Measurements from ENCODE around the gene NLRP6. TPM values are rescaled to one million over a fixed set of nuclear protein-coding genes. Genes with fewer than 3 reads are reported as not detected.

The NLRP6 gene
- total and polyA plus RNA-seq, 2 of the 4 experiments (the other 2 are of a cell fraction): not detected

- peaks cover 2% of the 10 kb centered on the region; the same call in 1 of the 2 replicates for H3K4me1 ChIP-seq (ENCODE audit: control insufficient read depth, insufficient read depth, low read length)
- H3K36me3 ChIP-seq (ENCODE audit: control insufficient read depth, insufficient read depth, low read length): peaks cover 19% of the 10 kb centered on the region
- H4K5ac ChIP-seq (ENCODE audit: low read depth, low read length): no peak overlapping the region
- no peaks in the 10 kb centered on the region for H3K9me3 ChIP-seq (ENCODE audit: control insufficient read depth, insufficient read depth, low read length)
- in situ Hi-C loops (cut with MboI; ENCODE audit: low sequenced_read_pairs): no loop called here
- peaks cover under 1% of the 10 kb centered on the region; the same call in 1 of the 2 replicates for H3K27me3 ChIP-seq (ENCODE audit: control insufficient read depth, insufficient read depth, low read length)
- ChIA-PET POLR2A (ENCODE audit: unreplicated experiment) (no interaction called here), CTCF (no interaction called here)
- no peaks in the 10 kb centered on the region for H4K20me1 ChIP-seq (ENCODE audit: insufficient read depth, low read length)
- intact Hi-C loops (cut with micrococcal nuclease): no loop called here
- H2AFZ ChIP-seq (replicated peaks; ENCODE audit: low read length, poor library complexity): no peak overlapping the region
- no peak overlapping the region for H2BK15ac ChIP-seq (ENCODE audit: low read depth, low read length)
- H3K79me1 ChIP-seq (ENCODE audit: low read depth in 1 of 2, low read length in 2 of 2): peaks cover 0 to 7% of the 10 kb centered on the region in 2 experiments; a peak in 3 of 4 replicates
- ATAC-seq (ENCODE audit: low read depth): no peak
- no peaks in the 10 kb centered on the region for H3K9me1 ChIP-seq (ENCODE audit: insufficient read depth, low read length)
- no peak overlapping the region for H3K56ac ChIP-seq (ENCODE audit: extremely low read depth, insufficient read depth, low read length)
- dilution Hi-C loops (cut with HindIII; ENCODE audit: low sequenced_read_pairs, unreplicated experiment): no loop called here
- no peak for DNase-seq
- no peak overlapping the region for H3K27ac ChIP-seq (ENCODE audit: insufficient read depth, low read length)
- no peak overlapping the region for H3K4me2 ChIP-seq (ENCODE audit: low read depth, low read length)
- no TSS peak for BruUV-seq (replicated peaks)
- no peak overlapping the region for H3K4me3 ChIP-seq (ENCODE audit: insufficient read depth, low read depth, low read length)
- no peak for TF ChIP-seq MAZ (IDR thresholded peaks at IDR 0.05; ENCODE audit: borderline replicate concordance, low read depth, low read length)
- no peak for TF ChIP-seq RFX5 (IDR thresholded peaks at IDR 0.05; ENCODE audit: low read depth, low read length)
- TF ChIP-seq, protein P1, sequence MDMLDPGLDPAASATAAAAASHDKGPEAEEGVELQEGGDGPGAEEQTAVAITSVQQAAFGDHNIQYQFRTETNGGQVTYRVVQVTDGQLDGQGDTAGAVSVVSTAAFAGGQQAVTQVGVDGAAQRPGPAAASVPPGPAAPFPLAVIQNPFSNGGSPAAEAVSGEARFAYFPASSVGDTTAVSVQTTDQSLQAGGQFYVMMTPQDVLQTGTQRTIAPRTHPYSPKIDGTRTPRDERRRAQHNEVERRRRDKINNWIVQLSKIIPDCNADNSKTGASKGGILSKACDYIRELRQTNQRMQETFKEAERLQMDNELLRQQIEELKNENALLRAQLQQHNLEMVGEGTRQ (IDR thresholded peaks at IDR 0.05; ENCODE audit: low read depth, low read length): no peak
- no peak for TF ChIP-seq NFE2L2 (IDR thresholded peaks at IDR 0.05; ENCODE audit: low read depth, low read length)
- no peak for TF ChIP-seq SMC3 (IDR thresholded peaks at IDR 0.05; ENCODE audit: low read depth, low read length)
- no peak for TF ChIP-seq FOS (IDR thresholded peaks at IDR 0.05; ENCODE audit: low read depth, low read length)
- no peak for TF ChIP-seq RCOR1 (IDR thresholded peaks at IDR 0.05; ENCODE audit: insufficient replicate concordance, low read length)
- no peak for TF ChIP-seq POLR2A (IDR thresholded peaks at IDR 0.05; ENCODE audit: low read depth, low read length)
- TF ChIP-seq CEBPB (IDR thresholded peaks at IDR 0.05; ENCODE audit: low read depth, low read length): no peak
- no peak for TF ChIP-seq MXI1 (IDR thresholded peaks at IDR 0.05; ENCODE audit: borderline replicate concordance, low read depth, low read length)
- no peak for TF ChIP-seq CHD1 (IDR thresholded peaks at IDR 0.05; ENCODE audit: low read depth, low read length)
- TF ChIP-seq, protein P2, sequence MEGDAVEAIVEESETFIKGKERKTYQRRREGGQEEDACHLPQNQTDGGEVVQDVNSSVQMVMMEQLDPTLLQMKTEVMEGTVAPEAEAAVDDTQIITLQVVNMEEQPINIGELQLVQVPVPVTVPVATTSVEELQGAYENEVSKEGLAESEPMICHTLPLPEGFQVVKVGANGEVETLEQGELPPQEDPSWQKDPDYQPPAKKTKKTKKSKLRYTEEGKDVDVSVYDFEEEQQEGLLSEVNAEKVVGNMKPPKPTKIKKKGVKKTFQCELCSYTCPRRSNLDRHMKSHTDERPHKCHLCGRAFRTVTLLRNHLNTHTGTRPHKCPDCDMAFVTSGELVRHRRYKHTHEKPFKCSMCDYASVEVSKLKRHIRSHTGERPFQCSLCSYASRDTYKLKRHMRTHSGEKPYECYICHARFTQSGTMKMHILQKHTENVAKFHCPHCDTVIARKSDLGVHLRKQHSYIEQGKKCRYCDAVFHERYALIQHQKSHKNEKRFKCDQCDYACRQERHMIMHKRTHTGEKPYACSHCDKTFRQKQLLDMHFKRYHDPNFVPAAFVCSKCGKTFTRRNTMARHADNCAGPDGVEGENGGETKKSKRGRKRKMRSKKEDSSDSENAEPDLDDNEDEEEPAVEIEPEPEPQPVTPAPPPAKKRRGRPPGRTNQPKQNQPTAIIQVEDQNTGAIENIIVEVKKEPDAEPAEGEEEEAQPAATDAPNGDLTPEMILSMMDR (conservative IDR thresholded peaks at IDR 0.05; ENCODE audit: low read depth, low read length): no peak
- TF ChIP-seq RAD21 (IDR thresholded peaks at IDR 0.05; ENCODE audit: low read length): no peak
- TF ChIP-seq ELK1 (IDR thresholded peaks at IDR 0.05; ENCODE audit: borderline replicate concordance, low read depth, low read length): no peak
- no peak overlapping the region for H3K18ac ChIP-seq (ENCODE audit: low read depth, low read length)
- WGBS, 2 experiments (ENCODE audit: extremely low coverage in 2 of 2, insufficient read length in 1 of 2): 100% methylated on average over 2 of the region's 18 CpGs; no CpG with 5 or more reads in 1 of the 2 experiments
- no peak overlapping the region for H4K91ac ChIP-seq (ENCODE audit: insufficient read depth, low read depth, low read length)
- no peak overlapping the region for H2AK9ac ChIP-seq (replicated peaks; ENCODE audit: low read depth, low read length, poor library complexity)
- H3K23ac ChIP-seq (ENCODE audit: low read depth, low read length): no peak overlapping the region
- no peak overlapping the region for H3K14ac ChIP-seq (replicated peaks; ENCODE audit: low read depth, low read length)
- no peak overlapping the region for H2BK120ac ChIP-seq (ENCODE audit: low read depth, low read length)
- H3K4ac ChIP-seq (ENCODE audit: low read depth, low read length): no peak overlapping the region
- H4K8ac ChIP-seq (ENCODE audit: low read depth in 2 of 2, low read length in 2 of 2): no peak overlapping the region
- H3K9ac ChIP-seq (ENCODE audit: low read depth, low read length): no peak overlapping the region
- H2BK5ac ChIP-seq (ENCODE audit: low read depth, low read length, poor library complexity, severe bottlenecking): no peak overlapping the region
- H2BK20ac ChIP-seq (ENCODE audit: low read depth, low read length): no peak overlapping the region
- H2AK5ac ChIP-seq (ENCODE audit: low read depth, low read length): no peak overlapping the region
Observed at GRCh38 chr11:293271-293851, 15.2 kb downstream of the NLRP6 start.
